Keratinocyte (primary cell): ENCODE measurements around the gene AGRN. TPM values are rescaled to one million over a fixed set of nuclear protein-coding genes. Genes with fewer than 3 reads are reported as not detected.

Experiments used
- DNase-seq: peaks from one replicate; pipeline ENCODE4 v3.0.0-alpha.2; 2011; ENCODE audit warnings: low read depth, missing footprints, low spot score
- FAIRE-seq: peaks from 2 replicates; lab custom pipeline; 2011; peaks lifted over from hg19 to GRCh38; lab: Jason Lieb, UNC
- H2AFZ ChIP-seq: 2 replicates; pipeline ENCODE4 v1.6.0; 2012; ENCODE audit warnings: low read length, control low read depth, inconsistent platforms; ENCODE audit not compliant: control insufficient read depth
- H3K27ac ChIP-seq: 2 replicates; pipeline ENCODE4 v1.5.1; 2011; ENCODE audit warnings: low read length; ENCODE audit not compliant: control insufficient read depth, insufficient read depth
- H3K27me3 ChIP-seq: 3 replicates; pipeline ENCODE4 v1.6.0; 2011; ENCODE audit warnings: low read length; ENCODE audit not compliant: control insufficient read depth, insufficient read depth; ENCODE audit errors: extremely low read depth
- H3K36me3 ChIP-seq, 2 experiments: 2 replicates in 1 of 2; 3 replicates in 1 of 2; pipeline ENCODE4 v1.5.1; 2011; ENCODE audit warnings: low read length in 2 of 2, mild to moderate bottlenecking in 1 of 2; ENCODE audit not compliant: control insufficient read depth in 2 of 2, insufficient read depth in 2 of 2; ENCODE audit errors: extremely low read depth in 1 of 2
- H3K4me1 ChIP-seq: 3 replicates; pipeline ENCODE4 v1.5.1; 2011; ENCODE audit warnings: low read length; ENCODE audit not compliant: control insufficient read depth, insufficient read depth; ENCODE audit errors: extremely low read depth
- H3K4me2 ChIP-seq: 3 replicates; pipeline ENCODE4 v1.6.0; 2011; ENCODE audit warnings: low read depth, low read length; ENCODE audit not compliant: control insufficient read depth, insufficient read depth; ENCODE audit errors: extremely low read depth
- H3K4me3 ChIP-seq, 3 experiments: fragments of 200-600 bp in 1 of 3; sonication (generic) in 1 of 3; 2 replicates in 2 of 3; 3 replicates in 1 of 3; pipeline ENCODE4 v1.5.1; 2011 to 2016; ENCODE audit warnings: low read length in 3 of 3, mild to moderate bottlenecking in 3 of 3, control low read depth in 2 of 3, inconsistent platforms in 1 of 3, low read depth in 1 of 3, mixed read lengths in 1 of 3, mixed run types in 1 of 3, moderate library complexity in 1 of 3; ENCODE audit not compliant: control insufficient read depth in 2 of 3, insufficient read depth in 2 of 3; ENCODE audit errors: extremely low read depth in 1 of 3
- H3K79me2 ChIP-seq: 2 replicates; pipeline ENCODE4 v1.6.0; 2012; ENCODE audit warnings: low read length; ENCODE audit not compliant: control insufficient read depth, insufficient read depth
- H3K9ac ChIP-seq: 3 replicates; pipeline ENCODE4 v1.6.0; 2011; ENCODE audit warnings: low read length; ENCODE audit not compliant: control insufficient read depth, insufficient read depth; ENCODE audit errors: extremely low read depth
- H3K9me1 ChIP-seq: 3 replicates; pipeline ENCODE4 v1.6.0; 2011; ENCODE audit warnings: low read length; ENCODE audit not compliant: control insufficient read depth, insufficient read depth; ENCODE audit errors: extremely low read depth
- H3K9me3 ChIP-seq: 2 replicates; pipeline ENCODE4 v1.5.1; 2012; ENCODE audit warnings: low read depth, low read length; ENCODE audit not compliant: control insufficient read depth
- H4K20me1 ChIP-seq: 3 replicates; pipeline ENCODE4 v1.6.0; 2011; ENCODE audit warnings: low read length; ENCODE audit not compliant: control insufficient read depth, insufficient read depth; ENCODE audit errors: extremely low read depth
- CTCF ChIP-seq, 3 experiments: IDR thresholded peaks in 1 of 3; conservative IDR thresholded peaks in 1 of 3; optimal IDR thresholded peaks in 1 of 3; 2 replicates in 2 of 3; 3 replicates in 1 of 3; pipeline versions ENCODE3 to v1.5.1; 2011; ENCODE audit warnings: low read length in 3 of 3, mild to moderate bottlenecking in 3 of 3, moderate library complexity in 2 of 3, control low read depth in 1 of 3, inconsistent platforms in 1 of 3; ENCODE audit not compliant: insufficient read depth in 2 of 3; ENCODE audit errors: extremely low read depth in 1 of 3
- EZH2 ChIP-seq: IDR thresholded peaks from one replicate; pipeline ENCODE4 v1.6.1; 2012; ENCODE audit warnings: inconsistent platforms, mild to moderate bottlenecking, low read length, moderate library complexity
- dilution Hi-C: fragments of 300-500 bp; cut with MboI; formaldehyde crosslinking; loops from one replicate; pipeline ENCODE4 v1.7.0; 2020; ENCODE audit warnings: low sequenced_read_pairs; ENCODE audit not compliant: extremely low pct_ligation_motif_present
- polyA plus RNA-seq, 5 experiments: library from polyadenylated mRNA; depleted of rRNA in 3 of 5; stranded (reverse) in 3 of 5; stranded (forward) in 1 of 5; unstranded in 1 of 5; fragments of >200 nt; gene quantifications; 1 replicate in 1 of 5; 2 replicates in 3 of 5; 3 replicates in 1 of 5; pipeline versions ENCODE4 v1.2.1 to v1.2.3, GENCODE V29; 2011 to 2012; ENCODE audit warnings: missing spikeins in 2 of 5, low read depth in 1 of 5, low replicate concordance in 1 of 5

AGRN gene
- polyA plus RNA-seq, 1 donor (not counting 4 experiments of a cell fraction or from before 2014, with no cell fraction given), result 72.4 TPM

DNA sequence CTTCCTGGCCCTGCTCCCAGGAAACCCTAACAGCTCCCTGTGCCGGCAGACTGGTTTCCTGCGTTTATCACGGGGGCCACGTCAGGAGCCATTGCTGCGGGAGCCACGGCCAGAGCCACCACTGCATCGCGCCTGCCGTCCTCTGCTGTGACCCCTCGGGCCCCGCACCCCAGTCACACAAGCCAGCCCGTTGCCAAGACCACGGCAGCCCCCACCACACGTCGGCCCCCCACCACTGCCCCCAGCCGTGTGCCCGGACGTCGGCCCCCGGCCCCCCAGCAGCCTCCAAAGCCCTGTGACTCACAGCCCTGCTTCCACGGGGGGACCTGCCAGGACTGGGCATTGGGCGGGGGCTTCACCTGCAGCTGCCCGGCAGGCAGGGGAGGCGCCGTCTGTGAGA is 28.0 kb downstream of the AGRN start:
- no peak for FAIRE-seq
- DNase-seq, result no peak
- H3K9me1 ChIP-seq, result no peaks in the 10 kb centered on the region
- H3K36me3 ChIP-seq, result peaks cover 46% of the 10 kb centered on the region in 2 experiments
- dilution Hi-C loops, result no loop called here
- no peaks in the 10 kb centered on the region for H3K4me1 ChIP-seq
- no peak overlapping the region for H2AFZ ChIP-seq
- no peaks in the 10 kb centered on the region for H3K9me3 ChIP-seq
- no peak overlapping the region for H3K4me2 ChIP-seq
- peaks cover 16% of the 10 kb centered on the region for H3K79me2 ChIP-seq
- H3K27ac ChIP-seq, result no peak overlapping the region
- H3K9ac ChIP-seq, result no peak overlapping the region
- H3K27me3 ChIP-seq, result no peaks in the 10 kb centered on the region
- H4K20me1 ChIP-seq, result peaks cover 20% of the 10 kb centered on the region
- H3K4me3 ChIP-seq, result no peak overlapping the region
- no peak for TF ChIP-seq CTCF (optimal IDR thresholded peaks at IDR 0.05 in 1 of 3, IDR thresholded peaks at IDR 0.05 in 1 of 3, conservative IDR thresholded peaks at IDR 0.05 in 1 of 3; ENCODE audit: extremely low read depth in 1 of 3, insufficient read depth in 2 of 3, low read length in 3 of 3)
- TF ChIP-seq EZH2, result no peak

DNA sequence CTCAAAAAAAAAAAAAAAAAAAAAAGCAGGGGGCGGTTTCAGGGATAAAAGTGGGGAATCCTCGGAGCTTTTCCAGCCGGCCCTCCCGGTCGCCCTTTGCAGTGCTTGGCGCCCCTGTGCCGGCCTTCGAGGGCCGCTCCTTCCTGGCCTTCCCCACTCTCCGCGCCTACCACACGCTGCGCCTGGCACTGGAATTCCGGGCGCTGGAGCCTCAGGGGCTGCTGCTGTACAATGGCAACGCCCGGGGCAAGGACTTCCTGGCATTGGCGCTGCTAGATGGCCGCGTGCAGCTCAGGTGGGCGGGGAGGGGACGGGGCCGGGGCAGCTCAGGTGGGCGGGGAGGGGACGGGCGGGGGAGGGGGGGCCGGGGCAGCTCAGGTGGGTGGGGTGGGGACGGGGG is 28.8 kb downstream of the AGRN start:
- Histone ChIP-seq H3K27me3 (no peaks in the 10 kb centered on the region), H3K79me2 (peaks cover 9% of the 10 kb centered on the region), H3K9me3 (no peaks in the 10 kb centered on the region), H3K4me1 (no peaks in the 10 kb centered on the region), H3K36me3 (peaks cover 49% of the 10 kb centered on the region in 2 experiments), H3K27ac (no peak overlapping the region), H2AFZ (no peak overlapping the region), H4K20me1 (peaks cover 13% of the 10 kb centered on the region), H3K4me3 (no peak overlapping the region), H3K9ac (no peak overlapping the region), H3K4me2 (no peak overlapping the region), H3K9me1 (no peaks in the 10 kb centered on the region)
- no peak for FAIRE-seq
- TF ChIP-seq EZH2, result no peak
- TF ChIP-seq CTCF (optimal IDR thresholded peaks at IDR 0.05 in 1 of 3, IDR thresholded peaks at IDR 0.05 in 1 of 3, conservative IDR thresholded peaks at IDR 0.05 in 1 of 3; ENCODE audit: extremely low read depth in 1 of 3, insufficient read depth in 2 of 3, low read length in 3 of 3), result no peak
- dilution Hi-C loops, result no loop called here
- no peak for DNase-seq
